Colonic mucosa (tissue), 4 donors: ENCODE measurements around the gene COL20A1. TPM values are rescaled to one million over a fixed set of nuclear protein-coding genes. Genes with fewer than 3 reads are reported as not detected.
A peak's percentile ranks its signal among the peaks of the same experiment; 100 is the strongest.

Experiments
- DNase-seq: peaks from one replicate; pipeline ENCODE4 v3.0.0-alpha.2; 2020
- H3K27ac ChIP-seq: fragments of 200-600 bp; one replicate; pipeline ENCODE4 v1.8.0; 2021
- H3K27me3 ChIP-seq: fragments of 200-600 bp; one replicate; pipeline ENCODE4 v1.8.0; 2021
- H3K36me3 ChIP-seq: fragments of 200-600 bp; one replicate; pipeline ENCODE4 v1.8.0; 2021
- H3K4me1 ChIP-seq: fragments of 200-600 bp; one replicate; pipeline ENCODE4 v1.8.0; 2021; ENCODE audit warnings: mild to moderate bottlenecking
- H3K4me3 ChIP-seq: fragments of 200-600 bp; one replicate; pipeline ENCODE4 v1.8.0; 2021
- H3K9ac ChIP-seq, 2 donors: one replicate each; pipeline ENCODE4 v1.7.0; 2013; ENCODE audit warnings: control low read depth in 2 of 2, low read depth in 2 of 2, low read length in 2 of 2
- H3K9me3 ChIP-seq: fragments of 200-600 bp; one replicate; pipeline ENCODE4 v1.8.0; 2021
- intact Hi-C: fragments of 100-400 bp; cut with DNase I; formaldehyde crosslinking; loops from one replicate; pipeline ENCODE4 v1.14.1; 2022
- total RNA-seq, 2 donors: library from RNA; stranded (reverse); fragmentation: NEBNext Ultra II Directional in 1 of 2; extraction: Animal tissue kit (Norgen Biotek cat#: 25700) in 1 of 2; gene quantifications; one replicate each; pipeline ENCODE4 v1.2.1, GENCODE V29; 2021
- TF ChIP-seq, protein P1 (sequence below): fragments of 200-600 bp; IDR thresholded peaks from one replicate; pipeline ENCODE4 v1.8.0; 2022; ENCODE audit warnings: antibody characterized with exemption, mild to moderate bottlenecking
- donor health status: healthy.
- donor health status: DM: no; HTN: no; CAD: no.
- donor health status: DM: no; HTN: no; CAD: no.

The COL20A1 gene
- total RNA-seq, 2 donors from 2014 or later, result not detected

DNA sequence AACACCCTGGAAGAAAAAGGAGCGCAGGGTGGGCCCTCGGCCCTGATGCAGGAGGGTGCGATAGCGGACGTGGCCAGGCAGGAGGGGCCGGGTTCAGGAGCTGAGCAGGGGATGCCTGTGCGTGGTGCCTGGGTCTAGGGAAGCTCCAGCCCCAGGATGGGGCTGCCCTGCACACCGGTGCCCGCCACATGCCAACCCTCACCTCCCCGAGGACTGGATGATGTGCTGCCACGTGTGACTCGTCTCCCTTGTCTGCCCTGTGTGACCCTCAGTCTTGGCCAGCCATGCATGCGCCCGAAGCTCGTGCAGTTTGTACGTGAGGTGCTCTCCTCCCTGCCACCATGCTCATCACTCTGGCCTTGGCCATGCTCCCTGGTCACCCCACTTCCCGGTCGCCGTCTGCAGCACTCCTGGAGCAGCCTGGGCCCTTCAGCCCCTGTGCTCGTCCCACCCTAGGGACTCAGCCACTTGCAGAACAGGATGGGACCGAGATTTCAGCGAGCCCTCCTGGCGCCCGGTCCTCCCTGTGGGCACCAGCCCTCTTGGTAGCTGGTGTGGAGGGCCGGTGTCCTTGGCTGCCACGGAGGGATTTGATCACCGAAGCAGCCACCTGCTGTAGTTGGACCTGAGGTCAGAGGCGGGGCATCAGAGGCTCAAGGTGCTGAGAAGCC, 4.3 kb upstream of the COL20A1 start:
- no peak for DNase-seq
- Histone ChIP-seq H3K9me3 (no peaks in the 10 kb centered on the region), H3K27me3 (no peaks in the 10 kb centered on the region), H3K4me1 (no peaks in the 10 kb centered on the region), H3K36me3 (no peaks in the 10 kb centered on the region), H3K9ac (no peak overlapping the region), H3K4me3 (no peak overlapping the region), H3K27ac (no peak overlapping the region)
- intact Hi-C loops, result no loop called here
- TF ChIP-seq, protein P1, sequence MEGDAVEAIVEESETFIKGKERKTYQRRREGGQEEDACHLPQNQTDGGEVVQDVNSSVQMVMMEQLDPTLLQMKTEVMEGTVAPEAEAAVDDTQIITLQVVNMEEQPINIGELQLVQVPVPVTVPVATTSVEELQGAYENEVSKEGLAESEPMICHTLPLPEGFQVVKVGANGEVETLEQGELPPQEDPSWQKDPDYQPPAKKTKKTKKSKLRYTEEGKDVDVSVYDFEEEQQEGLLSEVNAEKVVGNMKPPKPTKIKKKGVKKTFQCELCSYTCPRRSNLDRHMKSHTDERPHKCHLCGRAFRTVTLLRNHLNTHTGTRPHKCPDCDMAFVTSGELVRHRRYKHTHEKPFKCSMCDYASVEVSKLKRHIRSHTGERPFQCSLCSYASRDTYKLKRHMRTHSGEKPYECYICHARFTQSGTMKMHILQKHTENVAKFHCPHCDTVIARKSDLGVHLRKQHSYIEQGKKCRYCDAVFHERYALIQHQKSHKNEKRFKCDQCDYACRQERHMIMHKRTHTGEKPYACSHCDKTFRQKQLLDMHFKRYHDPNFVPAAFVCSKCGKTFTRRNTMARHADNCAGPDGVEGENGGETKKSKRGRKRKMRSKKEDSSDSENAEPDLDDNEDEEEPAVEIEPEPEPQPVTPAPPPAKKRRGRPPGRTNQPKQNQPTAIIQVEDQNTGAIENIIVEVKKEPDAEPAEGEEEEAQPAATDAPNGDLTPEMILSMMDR, result no peak

DNA sequence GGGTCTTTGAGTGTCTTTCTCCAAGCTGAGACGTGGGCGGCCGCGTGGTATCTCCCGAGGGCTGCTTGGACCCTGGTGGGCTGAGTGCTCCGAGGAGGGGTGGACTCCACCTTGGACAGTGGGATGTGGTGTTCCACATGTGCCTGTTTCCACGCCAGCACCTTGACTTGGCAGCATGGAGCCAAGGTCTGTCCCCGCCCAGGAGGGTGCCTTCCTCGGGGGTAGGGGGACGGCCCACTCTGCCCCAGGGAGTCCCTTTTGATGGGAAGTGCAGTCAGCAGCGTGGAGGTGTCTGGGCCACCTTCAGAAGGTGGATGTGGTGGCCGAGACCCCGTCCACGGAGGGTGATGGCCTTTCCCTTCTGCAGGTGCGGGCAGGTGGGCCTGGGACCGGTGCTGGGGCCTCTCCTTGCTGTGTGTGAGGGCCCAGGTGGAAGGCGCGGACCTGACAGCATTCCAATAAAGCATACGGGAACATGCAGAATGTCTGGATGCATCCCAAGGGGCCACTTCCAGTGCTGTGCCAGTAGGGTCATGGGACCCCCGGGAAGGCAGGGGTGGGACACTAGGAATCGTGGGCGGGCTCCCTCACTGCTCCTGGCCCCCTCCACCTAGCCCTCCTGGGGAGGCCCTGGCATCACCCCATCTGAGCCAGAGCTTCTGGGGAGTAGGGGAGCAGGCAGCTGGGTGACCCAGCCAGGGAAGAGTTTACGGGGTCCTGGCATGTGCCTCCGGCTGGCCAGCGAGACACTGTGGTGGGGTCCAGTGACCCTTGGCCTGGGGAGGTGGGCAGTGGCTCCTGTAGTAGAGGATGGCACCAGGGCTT, 3.5 kb upstream of the COL20A1 start:
- no peaks in the 10 kb centered on the region for H3K9me3 ChIP-seq
- no peak overlapping the region for H3K9ac ChIP-seq
- intact Hi-C loops, result no loop called here
- no peak overlapping the region for H3K27ac ChIP-seq
- no peaks in the 10 kb centered on the region for H3K4me1 ChIP-seq
- no peak overlapping the region for H3K4me3 ChIP-seq
- H3K36me3 ChIP-seq, result no peaks in the 10 kb centered on the region
- no peaks in the 10 kb centered on the region for H3K27me3 ChIP-seq
- DNase-seq, result no peak
- TF ChIP-seq, protein P1, result no peak

DNA sequence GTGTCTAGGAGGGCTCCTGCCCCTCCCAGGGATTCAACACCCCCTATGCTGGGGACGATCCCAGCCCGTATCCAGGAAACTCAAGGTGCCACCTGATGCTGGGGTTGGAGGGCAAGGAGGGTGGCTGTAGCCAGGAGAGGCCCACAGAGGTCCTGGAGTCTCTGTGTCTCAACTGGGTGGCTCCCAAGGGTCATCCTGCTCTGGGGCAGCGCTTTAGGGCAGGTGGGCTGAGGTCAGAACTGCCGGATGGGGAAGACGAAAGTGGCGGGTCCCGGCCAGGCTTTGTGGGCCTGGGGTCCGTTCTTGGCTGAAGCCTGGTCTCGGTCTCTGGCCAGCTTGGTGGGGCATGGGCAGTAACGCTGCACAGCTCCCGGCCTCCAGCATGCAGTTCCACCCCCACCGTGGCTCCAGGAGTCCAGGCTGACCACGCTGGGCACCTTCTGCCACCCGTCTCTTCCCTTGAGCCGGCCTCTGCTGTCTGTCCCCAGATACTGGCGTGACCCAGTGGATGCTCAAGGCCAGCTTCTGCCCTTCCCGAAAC, 2.8 kb upstream of the COL20A1 start:
- no peak for DNase-seq
- no peak overlapping the region for H3K27ac ChIP-seq
- H3K9me3 ChIP-seq, result no peaks in the 10 kb centered on the region
- no peaks in the 10 kb centered on the region for H3K27me3 ChIP-seq
- intact Hi-C loops, result no loop called here
- no peak overlapping the region for H3K4me3 ChIP-seq
- TF ChIP-seq, protein P1, result no peak
- no peak overlapping the region for H3K9ac ChIP-seq
- no peaks in the 10 kb centered on the region for H3K36me3 ChIP-seq
- no peaks in the 10 kb centered on the region for H3K4me1 ChIP-seq

DNA sequence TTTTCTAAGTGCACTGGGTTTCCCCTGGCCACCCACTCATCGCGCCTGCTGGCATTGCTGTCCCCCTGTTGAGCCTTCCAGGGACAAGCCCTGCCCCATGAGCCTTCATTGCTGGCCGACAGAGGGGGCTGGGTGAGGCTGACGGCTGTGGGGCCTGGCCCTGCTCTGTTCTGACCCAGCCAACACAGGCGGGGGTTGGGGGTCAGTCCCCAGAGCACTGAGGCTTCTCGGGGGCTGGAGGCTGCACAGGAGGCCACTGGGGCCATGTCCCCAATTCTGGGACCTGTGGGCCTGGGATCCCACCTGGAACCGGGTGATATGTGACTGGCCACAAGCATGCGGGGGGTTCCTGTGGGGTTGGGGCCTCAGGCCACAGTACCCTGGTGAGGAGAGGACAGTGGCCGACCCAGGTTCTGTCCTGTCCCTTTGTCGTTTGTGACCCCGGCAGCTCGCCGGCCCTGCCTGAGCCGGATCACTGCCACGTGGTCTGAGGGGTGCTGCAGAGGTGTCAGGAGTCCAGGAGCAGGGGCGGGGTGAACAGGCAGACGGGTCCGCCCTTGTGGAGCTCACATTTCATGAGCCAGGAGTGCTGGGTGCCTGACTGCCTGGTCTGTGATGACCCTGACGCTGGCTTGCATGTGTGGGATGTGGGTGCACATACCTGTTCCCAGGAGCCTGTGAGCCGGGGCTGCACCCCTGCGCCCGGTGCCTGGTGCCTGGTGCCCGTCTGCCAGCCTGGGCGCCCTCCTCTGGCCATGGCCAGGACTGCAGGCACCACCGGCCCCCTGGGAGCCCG, 2.1 kb upstream of the COL20A1 start:
- TF ChIP-seq, protein P1, result peak; percentile 77

DNA sequence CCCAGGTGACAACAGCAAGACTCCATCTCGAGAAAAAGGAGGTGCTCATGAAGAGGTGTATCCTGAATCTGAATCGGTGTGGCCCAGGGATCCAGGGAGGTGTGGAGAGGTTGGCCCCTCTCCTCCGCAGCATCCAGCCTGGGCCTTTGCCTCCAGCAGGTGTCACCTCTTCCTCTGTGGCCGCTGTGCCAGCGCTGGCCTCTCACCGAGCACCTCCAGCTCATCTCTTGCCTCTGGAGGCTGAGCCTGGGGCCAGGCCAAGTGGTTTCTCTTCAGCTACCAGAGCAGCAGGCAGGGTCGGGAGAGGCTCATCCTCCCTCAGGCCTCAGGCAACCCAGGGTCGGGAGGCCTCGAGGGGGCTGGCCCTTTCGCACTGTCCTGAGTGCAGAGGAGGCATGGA, 1.2 kb upstream of the COL20A1 start:
- Histone ChIP-seq H3K36me3 (no peaks in the 10 kb centered on the region), H3K4me1 (no peaks in the 10 kb centered on the region), H3K4me3 (no peak overlapping the region), H3K27me3 (peaks cover 7% of the 10 kb centered on the region), H3K9ac (peak overlapping the region in 1 of 2 donors; percentile 12), H3K9me3 (no peaks in the 10 kb centered on the region), H3K27ac (no peak overlapping the region)
- intact Hi-C loops, result loop anchor here (2.0 kb wide), 1 partner anchor 69 kb away; no protein-coding TSS in a partner anchor
- TF ChIP-seq, protein P1, result no peak
- no peak for DNase-seq

More for the DNA sequence above, 2.1 kb upstream of the COL20A1 start:
- DNase-seq, result peak; percentile 40
- intact Hi-C loops, result no loop called here
- H3K9me3 ChIP-seq, result no peaks in the 10 kb centered on the region
- peaks cover 5% of the 10 kb centered on the region for H3K27me3 ChIP-seq
- H3K36me3 ChIP-seq, result no peaks in the 10 kb centered on the region
- no peak overlapping the region for H3K9ac ChIP-seq
- no peaks in the 10 kb centered on the region for H3K4me1 ChIP-seq
- no peak overlapping the region for H3K4me3 ChIP-seq
- no peak overlapping the region for H3K27ac ChIP-seq
